Measurements from ENCODE around the gene TNFAIP2. TPM values are rescaled to one million over a fixed set of nuclear protein-coding genes. Genes with fewer than 3 reads are reported as not detected.

Gene TNFAIP2
- total and polyA plus RNA-seq, 2 experiments from 2014 or later: 9.9 to 14.1 TPM

GRCh38 chr14:103184046-103184445, 60.8 kb downstream of the TNFAIP2 start (continued):
- TF ChIP-seq ZNF462 (CRISPR knock-in tag; IDR thresholded peaks at IDR 0.05) (no peak), EZH2phosphoT487 (IDR thresholded peaks at IDR 0.05; ENCODE audit: unreplicated experiment) (no peak)

GRCh38 chr14:103185051-103186029, 62.1 kb downstream of the TNFAIP2 start:
- H3K4me1 ChIP-seq (ENCODE audit: insufficient read depth): peaks cover 21% of the 10 kb centered on the region
- H3K4me3 Mint-ChIP-seq: no peak overlapping the region
- DNase-seq (ENCODE audit: low spot score) (peak; percentile 68), ATAC-seq (no peak)
- H3K79me2 ChIP-seq (replicated peaks; ENCODE audit: insufficient read depth): no peaks in the 10 kb centered on the region
- H3K36me3 Mint-ChIP-seq (ENCODE audit: low read depth): no peaks in the 10 kb centered on the region
- H3K4me2 ChIP-seq: no peak overlapping the region
- no peaks in the 10 kb centered on the region for H4K20me1 ChIP-seq (replicated peaks; ENCODE audit: insufficient read depth)
- no peak overlapping the region for H3K4me3 ChIP-seq
- peaks cover 29% of the 10 kb centered on the region for H3K27me3 ChIP-seq (ENCODE audit: insufficient read depth)
- TF ChIP-seq NANOG (IDR thresholded peaks at IDR 0.05; ENCODE audit: borderline replicate concordance) (no peak), CTCF (conservative IDR thresholded peaks at IDR 0.05; ENCODE audit: low read depth in 2 of 2) (peak; percentile 41 to 78; a peak in 3 of 4 replicates)
- H3K9me3 Mint-ChIP-seq: peaks cover 4% of the 10 kb centered on the region; the same call in 1 of the 3 replicates
- H3K27me3 Mint-ChIP-seq (ENCODE audit: insufficient read depth, low read depth, poor library complexity): peaks cover 34% of the 10 kb centered on the region
- H3K4me1 Mint-ChIP-seq: peaks cover 31% of the 10 kb centered on the region
- no peak overlapping the region for H3K27ac ChIP-seq (ENCODE audit: low read depth)
- H3K27ac Mint-ChIP-seq: no peak overlapping the region
- H3K9me2 ChIP-seq (ENCODE audit: insufficient read depth): no peaks in the 10 kb centered on the region
- H3K36me3 ChIP-seq (ENCODE audit: insufficient read depth): no peaks in the 10 kb centered on the region
- no peaks in the 10 kb centered on the region for H3F3A ChIP-seq (replicated peaks; ENCODE audit: low read depth)
- no peak overlapping the region for H2AFZ ChIP-seq

Measured in GM23338 (cell line).